ENCODE measurements around the gene LCE2B.
"Not testable (repeated sequence)": the region's sequence is repeated elsewhere in the genome, so short reads cannot be mapped to it uniquely, and the experiment has no call there.

LCE2B gene

GRCh38 chr1:152685823-152686222, at the start of gene LCE2B:
TSS of gene LCE2B (plus strand) at chr1:152686123. CDS start at chr1:152686844, 721 bp downstream.
- H3K27me3 ChIP-seq; H3K36me3 ChIP-seq; H3K4me1 ChIP-seq (ENCODE audit: control insufficient read depth in 1 of 2, insufficient read depth in 1 of 2, low read depth in 1 of 2, low read length in 1 of 2); H3K9me3 ChIP-seq; H3K27ac ChIP-seq; H3K4me3 ChIP-seq (ENCODE audit: low read depth in 1 of 2, low read length in 1 of 2): not testable (repeated sequence)

- Histone ChIP-seq H3K36me3 (no peaks in the 10 kb centered on the region), H3K27me3 (peaks cover 5% of the 10 kb centered on the region), H3K9me3 (no peaks in the 10 kb centered on the region), H3K4me3 (ENCODE audit: low read depth in 1 of 2, low read length in 1 of 2) (no peak overlapping the region), H3K27ac (no peak overlapping the region), H3K4me1 (ENCODE audit: control insufficient read depth in 1 of 2, insufficient read depth in 1 of 2, low read depth in 1 of 2, low read length in 1 of 2) (no peaks in the 10 kb centered on the region)
- TF ChIP-seq CTCF (IDR thresholded peaks at IDR 0.05): no peak
These were observed 45.6 kb upstream of the LCE2B start for GRCh38 chr1:152640351-152640750.

GRCh38 chr1:152643945-152644344, 42.0 kb upstream of the LCE2B start:
- Histone ChIP-seq H3K4me1 (ENCODE audit: control insufficient read depth in 1 of 2, insufficient read depth in 1 of 2, low read depth in 1 of 2, low read length in 1 of 2) (no peaks in the 10 kb centered on the region), H3K4me3 (ENCODE audit: low read depth in 1 of 2, low read length in 1 of 2) (no peak overlapping the region), H3K27me3 (peaks cover 9% of the 10 kb centered on the region), H3K9me3 (no peaks in the 10 kb centered on the region), H3K36me3 (no peaks in the 10 kb centered on the region), H3K27ac (no peak overlapping the region)
- no peak for TF ChIP-seq CTCF (IDR thresholded peaks at IDR 0.05)

GRCh38 chr1:152645146-152645545, 40.8 kb upstream of the LCE2B start:
- Histone ChIP-seq H3K4me3 (ENCODE audit: low read depth in 1 of 2, low read length in 1 of 2) (no peak overlapping the region), H3K27ac (no peak overlapping the region), H3K4me1 (ENCODE audit: control insufficient read depth in 1 of 2, insufficient read depth in 1 of 2, low read depth in 1 of 2, low read length in 1 of 2) (no peaks in the 10 kb centered on the region), H3K36me3 (no peaks in the 10 kb centered on the region), H3K27me3 (peaks cover 16% of the 10 kb centered on the region), H3K9me3 (no peaks in the 10 kb centered on the region)
- no peak for TF ChIP-seq CTCF (IDR thresholded peaks at IDR 0.05)

GRCh38 chr1:152646656-152647055, 39.3 kb upstream of the LCE2B start:
- no peak overlapping the region for H3K27ac ChIP-seq
- H3K9me3 ChIP-seq: no peaks in the 10 kb centered on the region
- H3K27me3 ChIP-seq: peaks cover 30% of the 10 kb centered on the region
- H3K4me3 ChIP-seq (ENCODE audit: low read depth in 1 of 2, low read length in 1 of 2): no peak overlapping the region
- no peak for TF ChIP-seq CTCF (IDR thresholded peaks at IDR 0.05)
- no peaks in the 10 kb centered on the region for H3K4me1 ChIP-seq (ENCODE audit: control insufficient read depth in 1 of 2, insufficient read depth in 1 of 2, low read depth in 1 of 2, low read length in 1 of 2)
- no peaks in the 10 kb centered on the region for H3K36me3 ChIP-seq

GRCh38 chr1:152654110-152654509, 31.8 kb upstream of the LCE2B start:
- H3K27me3 ChIP-seq: peaks cover 46% of the 10 kb centered on the region
- TF ChIP-seq CTCF (IDR thresholded peaks at IDR 0.05): no peak
- no peak overlapping the region for H3K4me3 ChIP-seq (ENCODE audit: low read depth in 1 of 2, low read length in 1 of 2)
- no peaks in the 10 kb centered on the region for H3K9me3 ChIP-seq
- no peaks in the 10 kb centered on the region for H3K4me1 ChIP-seq (ENCODE audit: control insufficient read depth in 1 of 2, insufficient read depth in 1 of 2, low read depth in 1 of 2, low read length in 1 of 2)
- H3K27ac ChIP-seq: no peak overlapping the region
- H3K36me3 ChIP-seq: no peaks in the 10 kb centered on the region
